ENCODE results near the gene APBB2. TPM values are rescaled to one million over a fixed set of nuclear protein-coding genes. Genes with fewer than 3 reads are reported as not detected.
"Not testable (repeated sequence)": the region's sequence is repeated elsewhere in the genome, so short reads cannot be mapped to it uniquely, and the experiment has no call there.

APBB2 gene
- polyA plus RNA-seq, 3 donors from 2014 or later: not detected

DNA sequence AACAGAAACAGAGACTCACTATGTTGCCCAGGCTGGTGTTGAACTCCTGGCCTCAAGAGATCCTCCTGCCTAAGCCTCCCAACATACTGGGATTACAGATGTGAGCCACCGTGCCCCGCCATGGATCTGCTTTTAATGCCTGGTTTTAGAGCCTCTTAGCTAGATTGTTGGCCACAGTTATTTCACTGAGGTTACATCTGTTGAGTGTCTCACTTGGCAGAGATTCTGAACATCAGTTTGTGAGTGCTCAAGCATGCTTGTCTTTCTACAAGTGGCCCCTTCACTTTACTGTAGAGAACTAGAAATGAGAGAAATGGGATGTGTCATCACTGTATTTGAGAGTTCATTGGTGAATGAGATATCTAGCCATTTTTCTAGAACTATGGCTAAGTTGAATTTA is 218.5 kb downstream of the APBB2 start:
- H3K4me1 Mint-ChIP-seq: peaks cover 0 to 6% of the 10 kb centered on the region in 2 donors
- no peak overlapping the region for H3K4me3 Mint-ChIP-seq
- H3K36me3 Mint-ChIP-seq: no peaks in the 10 kb centered on the region
- H3K27ac Mint-ChIP-seq: no peak overlapping the region
- H3K9me3 Mint-ChIP-seq: peaks cover 0 to 3% (median under 1%) of the 10 kb centered on the region in 6 donors
- no peak for DNase-seq
- H3K27me3 Mint-ChIP-seq (ENCODE audit: low read depth in 3 of 3): no peaks in the 10 kb centered on the region

DNA sequence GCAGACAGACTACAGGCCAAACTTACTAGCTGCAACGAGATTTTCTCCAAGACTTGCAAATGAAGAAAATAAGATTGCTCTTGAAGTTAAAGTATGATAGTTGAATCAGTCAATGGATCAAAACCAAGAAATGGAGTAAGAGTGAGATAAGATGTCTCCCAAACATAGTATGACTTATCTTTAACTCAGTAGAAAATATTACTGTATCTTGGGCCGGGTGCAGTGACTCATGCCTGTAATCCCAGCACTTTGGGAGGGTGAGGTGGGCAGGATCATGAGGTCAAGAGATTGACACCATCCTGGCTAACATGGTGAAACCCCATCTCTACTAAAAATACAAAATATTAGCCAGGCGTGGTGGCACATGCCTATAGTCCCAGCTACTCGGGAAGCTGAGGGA is 220.0 kb downstream of the APBB2 start:
- not testable (repeated sequence) for H3K27me3 Mint-ChIP-seq (ENCODE audit: low read depth in 3 of 3); H3K4me1 Mint-ChIP-seq; DNase-seq; H3K9me3 Mint-ChIP-seq; H3K36me3 Mint-ChIP-seq; H3K4me3 Mint-ChIP-seq; H3K27ac Mint-ChIP-seq

GRCh38 chr4:40993296-40993693 is 221.0 kb downstream of the APBB2 start:
- not testable (repeated sequence) for H3K36me3 Mint-ChIP-seq; H3K4me3 Mint-ChIP-seq; H3K27ac Mint-ChIP-seq; DNase-seq; H3K9me3 Mint-ChIP-seq; H3K4me1 Mint-ChIP-seq; H3K27me3 Mint-ChIP-seq (ENCODE audit: low read depth in 3 of 3)

DNA sequence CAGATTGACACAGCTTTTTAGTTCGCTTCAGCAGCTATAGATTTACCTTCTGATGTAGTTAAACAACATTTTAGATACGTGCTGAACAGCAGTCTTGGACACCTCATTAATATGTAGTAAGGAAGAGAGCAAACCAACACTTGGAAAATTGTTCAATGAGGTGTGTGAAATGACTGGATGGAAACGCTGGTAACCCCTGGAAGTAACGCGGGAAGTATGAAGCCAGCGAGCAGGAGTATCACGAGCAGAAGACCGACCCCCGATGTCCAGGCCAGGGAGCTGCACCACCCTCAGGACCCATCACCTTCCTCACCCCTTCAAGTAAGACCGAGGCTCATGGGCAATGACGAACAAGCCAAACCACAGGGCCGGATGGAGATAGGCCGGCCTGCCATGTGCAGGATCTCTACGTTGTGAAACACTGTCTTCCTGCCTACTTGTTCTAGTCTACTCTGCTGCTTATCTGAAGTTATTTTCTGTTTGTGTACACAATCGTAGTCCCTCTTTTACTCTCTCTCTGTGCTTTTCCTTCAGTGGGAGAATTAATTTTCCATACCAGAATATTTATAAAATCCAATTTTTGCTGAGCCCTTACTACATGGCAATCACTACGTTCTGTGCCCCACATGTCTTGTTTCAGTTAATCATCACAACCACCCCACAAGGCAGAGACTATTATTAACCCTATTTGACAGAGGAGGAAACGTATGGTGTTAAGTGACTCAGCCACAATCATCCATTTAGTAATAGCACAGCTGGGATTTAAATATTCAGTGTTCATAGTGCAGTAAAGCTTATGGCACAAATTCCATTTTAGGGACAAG is 221.7 kb downstream of the APBB2 start:
- peaks cover 0 to 6% (median 1%) of the 10 kb centered on the region in 6 donors for H3K9me3 Mint-ChIP-seq
- H3K4me3 Mint-ChIP-seq: no peak overlapping the region
- peaks cover 0 to 6% of the 10 kb centered on the region in 2 donors for H3K4me1 Mint-ChIP-seq
- no peak for DNase-seq
- H3K27me3 Mint-ChIP-seq (ENCODE audit: low read depth in 3 of 3): peaks cover 0 to 2% (median 0%) of the 10 kb centered on the region in 3 donors
- no peak overlapping the region for H3K27ac Mint-ChIP-seq
- no peaks in the 10 kb centered on the region for H3K36me3 Mint-ChIP-seq

DNA sequence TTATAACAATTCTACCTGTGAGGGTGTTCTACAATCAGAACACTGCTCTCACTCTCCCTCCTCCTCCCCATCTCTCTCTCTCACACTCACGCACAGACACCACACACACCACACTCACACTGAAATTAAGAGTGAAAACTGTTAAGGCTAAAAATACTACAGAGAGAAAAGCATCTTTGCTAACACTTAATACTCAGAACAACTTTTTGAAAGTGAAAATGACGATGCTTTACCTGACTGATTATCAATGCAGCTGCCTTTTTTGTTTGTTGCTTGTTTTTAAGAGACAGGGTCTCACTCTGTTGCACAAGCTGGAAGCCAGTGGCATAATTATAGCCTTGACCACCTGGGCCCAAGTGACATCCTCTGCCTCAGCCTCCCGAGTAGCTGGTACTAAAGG is 222.4 kb downstream of the APBB2 start:
- Mint-ChIP-seq H3K4me3 (no peak overlapping the region), H3K27ac (no peak overlapping the region), H3K27me3 (ENCODE audit: low read depth in 3 of 3) (peaks cover 0 to 2% (median 0%) of the 10 kb centered on the region in 3 donors)

GRCh38 chr4:40990899-40991265 is 223.5 kb downstream of the APBB2 start:
- H3K27ac Mint-ChIP-seq: no peak overlapping the region
- H3K36me3 Mint-ChIP-seq: no peaks in the 10 kb centered on the region
- H3K4me1 Mint-ChIP-seq: peaks cover 0 to 6% of the 10 kb centered on the region in 2 donors
- peaks cover 0 to 2% (median 0%) of the 10 kb centered on the region in 3 donors for H3K27me3 Mint-ChIP-seq (ENCODE audit: low read depth in 3 of 3)
- peaks cover 0 to 3% (median 0%) of the 10 kb centered on the region in 6 donors for H3K9me3 Mint-ChIP-seq
- H3K4me3 Mint-ChIP-seq: no peak overlapping the region
- DNase-seq: no peak

More for the DNA sequence above, 222.4 kb downstream of the APBB2 start:
- no peak for DNase-seq
- peaks cover 0 to 6% of the 10 kb centered on the region in 2 donors for H3K4me1 Mint-ChIP-seq
- H3K36me3 Mint-ChIP-seq: no peaks in the 10 kb centered on the region
- H3K9me3 Mint-ChIP-seq: peaks cover 0 to 6% (median 1%) of the 10 kb centered on the region in 6 donors

DNA sequence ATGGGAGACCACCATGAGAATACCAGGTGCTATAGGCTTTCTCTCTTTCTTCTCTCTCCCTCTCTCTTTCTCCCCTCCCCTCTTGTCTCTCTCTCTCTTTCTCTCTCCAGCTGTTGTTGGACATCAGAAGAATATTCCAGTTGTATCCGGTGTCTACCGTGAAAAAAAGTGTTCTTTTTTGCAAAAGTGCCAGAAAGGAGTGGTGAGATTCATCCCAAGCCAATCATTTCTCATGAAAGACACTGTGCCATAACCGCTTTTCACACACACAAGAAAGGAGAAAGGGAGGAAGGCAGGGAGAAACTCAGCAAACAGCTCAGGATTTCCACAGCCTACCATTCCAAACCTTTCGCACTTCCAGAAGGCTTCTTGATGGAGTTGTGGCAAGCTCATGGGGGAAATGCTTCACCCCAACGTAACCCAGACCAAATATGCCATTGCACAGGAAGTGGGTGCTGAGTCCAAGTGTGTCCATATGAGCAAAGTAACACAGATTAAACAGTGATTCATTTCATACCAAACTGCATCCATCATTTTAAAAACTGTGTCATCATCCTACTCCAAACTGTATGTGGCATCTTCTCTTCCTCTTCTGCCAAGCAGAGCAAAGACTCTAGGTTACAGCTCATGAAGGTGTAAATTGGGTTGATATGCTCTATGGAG is 224.0 kb downstream of the APBB2 start:
- Mint-ChIP-seq H3K4me1 (peaks cover 0 to 6% of the 10 kb centered on the region in 2 donors), H3K9me3 (peaks cover 0 to 3% (median 0%) of the 10 kb centered on the region in 6 donors), H3K4me3 (no peak overlapping the region), H3K27me3 (ENCODE audit: low read depth in 3 of 3) (peaks cover 0 to 2% (median 0%) of the 10 kb centered on the region in 3 donors), H3K27ac (no peak overlapping the region), H3K36me3 (no peaks in the 10 kb centered on the region)
- DNase-seq: no peak

- Mint-ChIP-seq H3K9me3 (peaks cover 0 to 3% (median 0%) of the 10 kb centered on the region in 6 donors), H3K4me3 (no peak overlapping the region), H3K4me1 (no peaks in the 10 kb centered on the region), H3K27ac (no peak overlapping the region), H3K27me3 (ENCODE audit: low read depth in 3 of 3) (peaks cover 0 to 2% (median 0%) of the 10 kb centered on the region in 3 donors), H3K36me3 (no peaks in the 10 kb centered on the region)
- DNase-seq: no peak
Measured at GRCh38 chr4:40987151-40987550, 227.2 kb downstream of the APBB2 start.

GRCh38 chr4:40986375-40986774 is 228.0 kb downstream of the APBB2 start:
- H3K36me3 Mint-ChIP-seq: no peaks in the 10 kb centered on the region
- no peak for DNase-seq
- H3K4me3 Mint-ChIP-seq: no peak overlapping the region
- H3K4me1 Mint-ChIP-seq: no peaks in the 10 kb centered on the region
- peaks cover 0 to 3% (median 0%) of the 10 kb centered on the region in 6 donors for H3K9me3 Mint-ChIP-seq
- H3K27me3 Mint-ChIP-seq (ENCODE audit: low read depth in 3 of 3): peaks cover 0 to 2% (median 0%) of the 10 kb centered on the region in 3 donors
- no peak overlapping the region for H3K27ac Mint-ChIP-seq

DNA sequence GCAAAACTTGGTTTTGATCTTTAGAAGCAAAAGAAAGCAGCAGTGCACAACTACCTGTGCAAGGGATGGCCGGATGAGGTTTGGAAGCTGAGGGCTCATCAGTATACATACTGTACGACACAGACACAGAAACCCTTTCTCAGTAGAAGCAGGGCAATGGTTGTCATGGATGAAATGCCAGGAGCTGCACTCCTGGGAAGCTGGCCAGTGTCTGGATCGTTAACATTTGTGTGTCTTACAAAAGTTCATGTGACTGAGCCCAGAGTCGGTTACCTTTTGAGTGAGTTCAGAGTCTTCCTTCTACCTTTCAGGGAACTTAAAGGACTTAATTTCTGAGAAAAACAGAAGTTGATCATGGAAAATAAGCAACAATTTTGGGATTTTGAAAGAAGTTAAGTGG is 230.3 kb downstream of the APBB2 start:
- no peaks in the 10 kb centered on the region for H3K4me1 Mint-ChIP-seq
- no peak for DNase-seq
- peaks cover 0 to 1% (median 0%) of the 10 kb centered on the region in 6 donors for H3K9me3 Mint-ChIP-seq
- no peaks in the 10 kb centered on the region for H3K36me3 Mint-ChIP-seq
- H3K27ac Mint-ChIP-seq: no peak overlapping the region
- no peak overlapping the region for H3K4me3 Mint-ChIP-seq
- H3K27me3 Mint-ChIP-seq (ENCODE audit: low read depth in 3 of 3): no peaks in the 10 kb centered on the region

GRCh38 chr4:40980318-40980883 is 233.9 kb downstream of the APBB2 start:
- Mint-ChIP-seq H3K4me3 (no peak overlapping the region), H3K9me3 (peaks cover 0 to 2% (median 0%) of the 10 kb centered on the region in 6 donors), H3K27me3 (ENCODE audit: low read depth in 3 of 3) (no peaks in the 10 kb centered on the region), H3K36me3 (no peaks in the 10 kb centered on the region), H3K4me1 (no peaks in the 10 kb centered on the region), H3K27ac (no peak overlapping the region)
- no peak for DNase-seq

- H3K4me3 Mint-ChIP-seq: no peak overlapping the region
- no peak overlapping the region for H3K27ac Mint-ChIP-seq
- DNase-seq: no peak
- no peaks in the 10 kb centered on the region for H3K36me3 Mint-ChIP-seq
- H3K4me1 Mint-ChIP-seq: no peaks in the 10 kb centered on the region
- H3K9me3 Mint-ChIP-seq: peaks cover 0 to 2% (median 0%) of the 10 kb centered on the region in 6 donors
- H3K27me3 Mint-ChIP-seq (ENCODE audit: low read depth in 3 of 3): peaks cover 0 to under 1% (median 0%) of the 10 kb centered on the region in 3 donors
Measured at GRCh38 chr4:40978548-40978947, 235.8 kb downstream of the APBB2 start.

DNA sequence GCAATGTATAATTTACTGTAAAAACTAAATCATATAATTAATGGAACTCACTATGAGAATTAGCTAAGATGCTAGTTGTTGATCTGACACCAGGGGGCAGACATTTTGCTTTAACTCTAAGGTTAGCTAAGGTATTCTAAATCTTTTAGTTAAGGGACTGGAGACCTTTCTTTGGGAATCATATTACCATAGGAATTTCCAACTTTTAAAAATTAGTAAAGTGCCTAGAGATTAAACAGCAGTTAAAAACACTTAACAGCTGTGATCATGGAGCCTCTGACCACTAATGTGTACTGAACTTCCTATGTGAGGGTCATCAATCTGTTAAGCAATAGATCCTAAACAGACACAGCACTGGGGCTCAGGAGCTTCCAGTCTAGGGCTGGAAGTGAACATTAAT is 238.0 kb downstream of the APBB2 start:
- H3K27ac Mint-ChIP-seq: no peak overlapping the region
- H3K4me1 Mint-ChIP-seq: no peaks in the 10 kb centered on the region
- peaks cover 0 to 1% (median 0%) of the 10 kb centered on the region in 3 donors for H3K27me3 Mint-ChIP-seq (ENCODE audit: low read depth in 3 of 3)
- no peaks in the 10 kb centered on the region for H3K36me3 Mint-ChIP-seq
- DNase-seq: no peak
- peaks cover 0 to 2% (median 0%) of the 10 kb centered on the region in 6 donors for H3K9me3 Mint-ChIP-seq
- H3K4me3 Mint-ChIP-seq: no peak overlapping the region

DNA sequence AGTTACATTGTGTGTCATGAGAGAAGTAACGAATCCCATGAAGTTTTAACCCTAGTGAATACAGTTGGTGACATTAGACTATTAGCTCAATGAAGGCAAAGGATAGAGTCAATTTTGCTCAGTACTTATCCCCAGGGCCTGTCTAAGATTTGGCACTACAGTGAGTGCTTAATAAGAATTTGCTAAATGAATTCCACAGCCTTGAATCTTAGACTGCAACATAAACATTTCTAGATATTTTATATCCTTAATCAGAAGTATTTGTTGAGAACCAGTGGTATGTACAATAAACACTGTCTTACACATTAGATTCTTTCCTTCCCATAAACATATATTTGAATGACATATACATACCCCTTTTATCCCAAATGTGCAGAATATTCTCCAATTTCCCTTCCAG is 241.6 kb downstream of the APBB2 start:
- no peak overlapping the region for H3K4me3 Mint-ChIP-seq
- H3K9me3 Mint-ChIP-seq: peaks cover 0 to 2% (median 0%) of the 10 kb centered on the region in 6 donors
- no peak for DNase-seq
- H3K4me1 Mint-ChIP-seq: no peaks in the 10 kb centered on the region
- no peaks in the 10 kb centered on the region for H3K36me3 Mint-ChIP-seq
- H3K27me3 Mint-ChIP-seq (ENCODE audit: low read depth in 3 of 3): peaks cover 0 to 1% (median 0%) of the 10 kb centered on the region in 3 donors
- H3K27ac Mint-ChIP-seq: no peak overlapping the region
